HG02938 (cell line): ENCODE results near the gene CDK2.
A peak's percentile ranks its signal among the peaks of the same experiment; 100 is the strongest.

Experiments
- ATAC-seq: cut with Tn5 transposase; IDR thresholded peaks from one replicate; pipeline ENCODE4 v1.9.1; 2021; ENCODE audit warnings: mild to moderate bottlenecking, moderate library complexity; ENCODE audit not compliant: unreplicated experiment

CDK2 gene

DNA sequence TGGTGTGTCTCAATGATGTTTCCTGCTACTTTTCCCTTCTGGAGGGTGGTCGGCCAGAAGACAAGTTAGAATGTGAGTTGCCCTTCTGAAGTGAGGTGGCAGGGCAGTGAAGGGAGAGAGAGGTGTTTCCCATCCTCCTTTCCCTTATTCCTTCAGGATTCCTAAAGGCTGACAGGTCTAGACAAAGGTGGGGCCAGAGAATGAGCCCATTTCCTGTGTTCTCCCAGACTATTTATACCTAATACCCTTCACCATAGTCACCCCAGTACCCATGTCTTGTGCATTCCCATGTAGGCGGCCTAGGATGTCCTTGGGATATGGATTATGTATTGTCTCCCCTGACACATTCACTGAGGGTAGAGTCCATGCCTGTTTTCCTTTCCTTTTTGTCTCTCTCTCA lies 28.6 kb upstream of the CDK2 start:
- ATAC-seq, result no peak

DNA sequence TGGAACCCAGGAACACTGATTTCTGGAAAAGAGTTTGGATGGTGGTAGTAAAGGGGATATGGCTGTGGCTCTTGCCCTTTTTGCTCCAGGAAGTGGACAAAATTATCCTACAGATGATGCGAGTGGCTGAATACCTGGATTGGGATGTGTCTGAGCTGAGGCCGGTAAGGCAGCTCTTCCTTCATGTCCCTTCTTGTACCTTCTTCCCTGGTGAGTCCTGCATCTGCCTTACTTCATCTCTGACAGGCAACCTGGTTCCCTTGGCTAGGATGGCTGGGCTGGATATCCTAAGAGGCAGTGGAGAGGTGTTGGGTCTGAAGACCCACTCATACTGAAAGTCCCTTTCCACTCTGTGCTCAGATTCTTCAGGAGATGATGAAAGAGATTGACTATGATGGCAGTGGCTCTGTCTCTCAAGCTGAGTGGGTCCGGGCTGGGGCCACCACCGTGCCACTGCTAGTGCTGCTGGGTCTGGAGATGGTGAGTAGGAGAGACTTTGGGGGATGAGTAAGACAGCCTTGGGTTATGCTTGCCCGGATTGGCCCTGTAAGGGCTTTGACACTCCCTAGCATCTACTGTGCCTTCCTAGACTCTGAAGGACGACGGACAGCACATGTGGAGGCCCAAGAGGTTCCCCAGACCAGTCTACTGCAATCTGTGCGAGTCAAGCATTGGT lies 27.7 kb upstream of the CDK2 start:
- ATAC-seq, result no peak

GRCh38 chr12:55940065-55940732 lies 26.4 kb upstream of the CDK2 start:
- peak; percentile 98 for ATAC-seq

- ATAC-seq, result no peak
Measured at GRCh38 chr12:55942055-55942454, 24.6 kb upstream of the CDK2 start.

DNA sequence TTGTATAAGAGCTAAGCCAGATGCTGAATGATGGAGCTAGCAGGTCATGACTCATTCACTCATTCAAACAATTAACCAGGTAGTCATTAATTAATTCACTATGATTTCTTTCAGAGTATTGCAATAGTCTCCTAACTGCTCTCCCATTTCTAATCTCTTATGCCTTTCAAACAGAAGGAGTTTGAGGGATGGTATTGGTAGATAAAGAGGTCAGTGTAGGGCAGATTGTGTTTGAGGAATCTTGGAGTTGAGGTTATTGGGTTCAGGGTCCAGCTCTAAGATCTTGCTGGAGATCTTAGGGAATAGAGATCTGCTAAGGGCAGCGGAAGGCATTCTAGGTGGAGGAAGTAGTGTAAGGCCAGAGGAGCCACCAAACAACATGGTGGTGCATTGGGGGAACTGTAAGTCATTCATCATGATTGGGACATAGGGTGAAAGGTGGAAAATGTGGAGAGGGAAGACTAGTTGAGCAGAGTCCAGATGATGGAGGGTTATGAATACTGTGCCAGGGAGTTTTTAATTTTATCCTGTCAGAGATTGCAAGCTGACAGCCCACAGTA lies 24.0 kb upstream of the CDK2 start:
- no peak for ATAC-seq

DNA sequence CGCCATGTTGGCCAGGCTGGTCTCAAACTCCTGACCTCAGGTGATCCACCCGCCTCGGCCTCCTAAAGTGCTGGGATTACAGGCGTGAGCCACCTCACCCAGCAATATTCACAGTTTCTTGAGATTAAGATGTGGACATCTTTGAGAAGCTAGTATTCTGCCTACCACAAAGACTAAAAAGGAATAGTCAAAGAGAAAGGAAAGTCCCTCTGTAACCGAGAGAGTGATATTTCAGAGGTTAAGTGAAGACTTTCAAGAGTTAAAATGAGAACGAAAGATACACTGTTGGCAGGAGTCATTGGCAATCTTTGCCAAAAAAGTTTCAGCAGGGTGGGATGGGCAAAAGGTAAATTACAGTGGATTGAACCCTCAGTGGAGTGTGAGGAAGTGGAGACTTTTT lies 20.1 kb upstream of the CDK2 start:
- no peak for ATAC-seq

- no peak for ATAC-seq
Measured at GRCh38 chr12:55955344-55955743, 11.3 kb upstream of the CDK2 start.

DNA sequence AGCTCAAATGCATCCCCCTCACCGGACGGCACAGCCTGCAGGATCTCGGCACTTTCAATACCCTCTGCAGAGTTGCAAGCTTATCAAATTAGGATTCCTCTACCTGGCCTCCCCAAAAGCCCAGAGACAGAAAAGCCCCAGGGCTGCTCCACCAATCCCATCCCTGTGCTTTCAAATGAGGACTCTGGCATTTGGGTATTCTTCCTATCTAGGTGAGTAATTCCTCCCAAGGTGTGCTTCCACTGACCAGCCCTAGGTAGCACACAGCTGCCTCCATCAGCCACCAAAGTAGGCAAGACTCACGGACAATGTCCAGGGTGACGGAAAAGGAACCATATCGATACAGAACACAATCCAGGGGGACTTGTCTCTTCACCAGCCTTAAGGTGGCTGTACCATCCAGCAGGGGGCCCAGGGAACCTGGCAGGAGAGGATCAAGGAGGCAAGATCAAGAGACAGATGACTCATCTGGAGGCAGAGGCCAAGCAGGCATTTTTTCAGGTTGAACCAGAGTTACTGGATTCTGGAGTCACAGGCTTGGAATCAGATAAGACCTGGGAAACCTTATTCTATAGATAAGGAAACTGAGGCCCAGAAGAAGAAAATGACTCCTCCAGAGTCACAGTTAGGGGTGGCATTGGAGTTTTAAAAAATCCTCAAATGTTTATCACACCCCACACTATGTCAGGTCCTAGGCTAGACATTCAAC lies 10.7 kb upstream of the CDK2 start:
- ATAC-seq, result no peak

DNA sequence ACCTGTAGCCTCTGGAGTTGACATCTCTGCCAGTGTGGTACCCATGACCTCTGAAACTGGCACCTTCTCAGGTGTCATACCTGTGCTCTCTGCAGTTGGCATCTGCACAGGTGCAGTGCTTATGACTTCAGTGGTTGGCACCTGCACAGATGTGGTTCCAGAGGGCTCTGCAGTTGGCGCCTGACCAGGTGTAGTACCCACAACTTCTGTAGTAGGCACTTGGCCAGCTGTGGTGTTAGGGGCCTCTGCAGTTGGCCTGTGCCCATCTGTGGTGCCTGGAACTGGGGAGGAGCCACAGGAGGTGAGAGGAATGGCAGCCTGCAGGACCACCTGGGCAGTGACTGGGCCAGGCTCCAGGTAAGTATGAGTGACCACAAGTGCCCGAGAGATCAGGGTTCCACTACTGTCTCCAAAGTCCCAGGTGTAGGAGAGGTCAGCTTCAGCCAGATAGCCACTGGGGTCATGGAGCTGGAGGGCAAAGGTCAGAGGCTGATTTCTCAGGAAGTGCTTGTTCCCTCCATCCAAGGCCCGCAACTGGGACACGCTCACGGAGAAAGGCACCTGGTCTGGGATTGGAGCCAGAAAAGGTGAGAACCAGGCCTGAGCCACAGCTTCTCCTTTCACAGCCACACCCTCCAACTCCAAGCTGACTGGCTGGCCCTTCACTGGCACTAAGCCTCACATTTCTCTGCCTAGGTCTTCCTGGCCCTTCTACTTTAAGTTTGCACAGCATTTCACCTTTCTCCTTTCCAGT lies 9.3 kb upstream of the CDK2 start:
- no peak for ATAC-seq

- no peak for ATAC-seq
Measured at GRCh38 chr12:55963760-55964159, 2.9 kb upstream of the CDK2 start.

DNA sequence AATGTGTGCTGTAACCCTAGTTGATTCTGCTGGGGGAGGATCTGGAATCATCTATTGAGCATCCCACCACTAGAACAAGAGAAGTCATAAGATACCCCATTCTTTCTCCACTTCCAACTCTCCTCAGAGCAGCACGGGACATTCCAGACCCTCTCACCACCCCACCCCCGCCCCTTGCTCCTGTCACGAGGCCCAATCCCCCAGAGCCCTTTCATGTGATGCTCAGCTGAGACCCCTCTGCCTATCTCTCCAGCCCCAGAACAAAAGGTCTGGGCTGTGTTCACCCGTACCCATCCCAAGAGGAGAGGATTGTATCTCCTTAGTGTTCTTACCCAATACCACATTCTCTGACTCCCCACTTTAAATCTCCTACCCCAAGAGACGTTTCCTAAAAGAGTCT lies 1.4 kb upstream of the CDK2 start:
- ATAC-seq, result no peak

- peak; percentile 18 for ATAC-seq
Measured at GRCh38 chr12:55965941-55966407, 656 bp upstream of the CDK2 start, which contains the start of gene PMEL. PMEL (minus strand) TSS chr12:55966042; CDS start chr12:55966011, 31 bp downstream.

GRCh38 chr12:55969356-55969755 lies 2.7 kb downstream of the CDK2 start:
- no peak for ATAC-seq

DNA sequence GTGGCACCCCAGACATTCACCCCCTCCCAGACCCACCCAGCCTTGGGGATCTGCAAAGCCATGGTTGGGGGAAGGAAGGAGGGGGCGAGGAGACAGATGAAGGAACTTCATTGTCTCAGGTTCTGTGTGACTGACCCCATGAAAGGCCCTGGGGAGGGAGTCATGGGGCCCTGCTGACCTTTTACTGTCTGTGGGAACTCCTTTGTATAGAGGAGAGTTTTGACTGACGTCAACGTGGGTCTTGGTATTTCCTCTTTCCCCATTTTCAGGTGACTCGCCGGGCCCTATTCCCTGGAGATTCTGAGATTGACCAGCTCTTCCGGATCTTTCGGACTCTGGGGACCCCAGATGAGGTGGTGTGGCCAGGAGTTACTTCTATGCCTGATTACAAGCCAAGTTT lies 4.1 kb downstream of the CDK2 start:
- ATAC-seq, result no peak

- no peak for ATAC-seq
Measured at GRCh38 chr12:55972042-55972441, 5.4 kb downstream of the CDK2 start.

GRCh38 chr12:55972456-55972855 lies 5.8 kb downstream of the CDK2 start:
- no peak for ATAC-seq

DNA sequence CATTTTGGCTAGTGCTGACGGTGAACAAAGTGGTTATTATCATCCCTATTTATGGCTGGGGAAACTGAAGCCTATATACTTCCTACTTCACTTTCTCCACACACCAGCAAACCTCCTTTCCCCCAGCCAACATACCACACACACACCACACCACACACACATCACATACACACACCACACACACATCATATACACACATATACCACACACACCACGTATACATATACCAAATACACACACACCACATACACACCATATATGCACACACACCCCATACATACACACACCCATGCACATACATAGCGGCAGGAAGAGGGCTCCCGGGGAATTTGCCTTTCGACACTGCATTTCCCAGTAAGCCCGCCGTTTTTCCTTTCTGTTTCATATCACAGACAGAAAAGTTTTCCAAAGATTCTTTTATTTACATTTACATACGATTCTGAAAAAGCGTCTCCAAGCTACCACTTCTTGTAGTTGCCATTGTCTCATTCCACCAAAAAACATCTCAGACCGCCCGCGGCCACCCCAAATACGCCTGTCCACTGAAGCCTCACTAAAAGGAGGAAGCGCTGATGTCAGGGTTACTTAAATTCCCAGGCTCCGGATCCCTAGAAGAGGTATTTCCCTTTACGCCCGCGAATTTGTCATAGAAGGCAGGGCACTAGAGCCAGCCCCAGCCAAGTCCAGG lies 6.4 kb downstream of the CDK2 start:
- ATAC-seq, result no peak

DNA sequence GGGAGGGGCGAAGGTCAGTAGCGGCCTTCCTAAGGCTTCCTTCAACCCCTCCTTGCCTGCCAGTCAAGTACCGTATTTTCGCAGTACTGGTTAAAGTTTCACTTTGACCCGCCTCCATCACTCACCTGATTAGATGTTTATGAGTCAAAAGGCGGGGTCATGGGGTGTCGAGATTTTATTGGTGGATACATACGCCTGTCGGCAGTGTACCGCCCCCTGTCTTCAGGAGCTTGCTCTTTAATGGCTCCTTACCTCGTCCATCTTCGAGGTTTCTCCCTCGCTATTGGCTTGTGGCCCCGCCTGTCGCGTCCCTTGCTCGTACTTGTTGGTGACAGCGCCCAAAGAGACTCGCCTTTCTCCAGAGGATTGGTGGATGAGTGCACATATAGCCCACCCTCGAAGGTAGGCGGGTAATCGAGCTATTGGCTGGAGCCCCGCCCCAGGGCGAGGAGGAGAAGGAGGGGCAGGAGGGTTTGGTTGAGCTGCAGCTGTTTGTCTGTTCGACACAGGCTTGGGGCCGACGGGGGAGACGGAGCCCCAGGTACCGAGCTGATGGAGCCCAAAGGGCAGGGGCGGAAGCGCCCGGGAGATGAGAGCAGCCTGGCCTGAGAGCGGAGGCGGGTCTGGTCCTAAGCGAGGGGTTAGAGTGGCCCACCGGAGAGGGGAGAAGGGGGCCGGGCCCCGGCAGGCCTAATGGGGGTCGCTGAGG lies 7.1 kb downstream of the CDK2 start, which contains the start of gene RAB5B:
TSS of gene RAB5B (plus strand) at position 480 of the 709 bp plus-strand sequence. CDS start 12,883 bp downstream, outside the sequence.
- ATAC-seq, result peak; percentile 96

GRCh38 chr12:55974308-55974730 lies 7.7 kb downstream of the CDK2 start:
- ATAC-seq, result peak; percentile 9
